Activated CD4-positive, alpha-beta T cell treated with anti-CD3 and anti-CD28 coated beads, Interleukin-2, amount 50 U/mL, for 48 hours (primary cell): ENCODE data around the gene PSMF1.
"Not testable (repeated sequence)": the region's sequence is repeated elsewhere in the genome, so short reads cannot be mapped to it uniquely, and the experiment has no call there.

Experiments used
- DNase-seq, 2 experiments: peaks; one replicate each; pipeline ENCODE4 v3.0.0-alpha.2; 2020

Gene PSMF1

GRCh38 chr20:1216527-1217427 is 98.4 kb downstream of the PSMF1 start:
- not testable (repeated sequence) for DNase-seq
